Inferior parietal cortex (tissue), 1 donor: Measurements from ENCODE around the gene ZNF841.
"Not testable (repeated sequence)": the region's sequence is repeated elsewhere in the genome, so short reads cannot be mapped to it uniquely, and the experiment has no call there.

ENCODE experiments used
- DNase-seq: peaks from one replicate; pipeline ENCODE4 v3.0.0-alpha.2; 2016; ENCODE audit errors: extremely low spot score

The ZNF841 gene

DNA sequence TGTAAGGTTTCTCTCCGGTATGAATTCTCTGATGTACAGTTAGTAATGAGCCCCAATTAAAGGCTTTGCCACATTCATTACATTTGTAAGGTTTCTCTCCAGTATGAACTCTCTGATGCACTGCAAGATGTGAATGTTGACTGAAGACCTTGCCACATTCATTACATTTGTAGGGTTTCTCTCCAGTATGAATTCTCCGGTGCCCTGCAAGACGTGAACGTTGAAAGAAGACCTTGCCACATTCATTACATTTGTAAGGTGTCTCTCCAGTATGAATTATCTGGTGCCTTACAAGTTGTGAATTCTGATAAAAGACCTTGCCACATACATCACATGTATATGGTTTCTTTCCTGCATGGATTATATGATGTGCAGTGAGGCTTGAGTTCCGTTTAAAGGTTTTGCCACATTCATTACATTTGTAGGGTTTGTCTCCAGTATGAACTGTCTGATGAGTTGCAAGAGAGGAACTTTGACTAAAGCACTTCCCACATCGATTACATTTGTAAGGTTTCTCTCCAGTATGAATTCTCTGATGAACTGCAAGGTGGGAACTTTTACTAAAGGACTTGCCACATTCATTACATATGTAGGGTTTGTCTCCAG lies 29.2 kb downstream of the ZNF841 start:
- DNase-seq = no peak

- DNase-seq = no peak
Measured at GRCh38 chr19:52065399-52065798, 30.2 kb downstream of the ZNF841 start.

DNA sequence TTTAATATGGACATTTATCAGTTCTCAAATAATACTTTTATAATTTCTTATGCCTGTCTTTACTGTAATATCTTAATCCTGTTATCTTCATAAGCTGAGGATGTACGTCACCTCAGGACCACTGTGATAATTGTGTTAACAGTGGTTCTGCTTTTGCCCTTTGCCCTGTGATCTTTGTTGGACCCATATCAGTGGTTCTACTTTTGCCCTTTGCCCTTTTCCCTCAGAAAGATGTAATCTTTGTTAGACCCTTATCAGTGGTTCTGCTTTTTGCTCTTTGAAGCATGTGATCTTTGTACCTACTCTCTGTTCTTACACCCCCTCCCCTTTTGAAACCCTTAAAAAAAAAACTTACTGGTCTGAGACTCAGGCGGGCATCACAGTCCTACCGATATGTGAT lies 39.1 kb downstream of the ZNF841 start:
- not testable (repeated sequence) for DNase-seq

DNA sequence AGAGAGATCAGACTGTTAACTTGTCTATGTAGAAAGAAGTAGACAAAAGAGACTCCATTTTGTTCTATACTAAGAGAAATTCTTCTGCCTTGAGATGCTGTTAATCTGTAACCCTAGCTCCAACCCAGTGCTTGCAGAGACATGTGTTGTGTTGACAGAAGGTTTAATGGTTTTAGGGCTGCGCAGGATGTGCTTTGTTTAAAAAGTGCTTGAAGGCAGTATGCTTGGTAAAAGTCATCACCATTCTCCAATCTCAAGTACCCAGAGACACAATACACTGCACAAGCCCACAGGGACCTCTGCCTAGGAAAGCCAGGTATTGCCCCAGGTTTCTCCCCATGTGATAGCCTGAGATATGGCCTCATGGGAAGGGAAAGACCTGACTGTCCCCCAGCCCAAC lies 43.8 kb downstream of the ZNF841 start:
- DNase-seq = not testable (repeated sequence)

DNA sequence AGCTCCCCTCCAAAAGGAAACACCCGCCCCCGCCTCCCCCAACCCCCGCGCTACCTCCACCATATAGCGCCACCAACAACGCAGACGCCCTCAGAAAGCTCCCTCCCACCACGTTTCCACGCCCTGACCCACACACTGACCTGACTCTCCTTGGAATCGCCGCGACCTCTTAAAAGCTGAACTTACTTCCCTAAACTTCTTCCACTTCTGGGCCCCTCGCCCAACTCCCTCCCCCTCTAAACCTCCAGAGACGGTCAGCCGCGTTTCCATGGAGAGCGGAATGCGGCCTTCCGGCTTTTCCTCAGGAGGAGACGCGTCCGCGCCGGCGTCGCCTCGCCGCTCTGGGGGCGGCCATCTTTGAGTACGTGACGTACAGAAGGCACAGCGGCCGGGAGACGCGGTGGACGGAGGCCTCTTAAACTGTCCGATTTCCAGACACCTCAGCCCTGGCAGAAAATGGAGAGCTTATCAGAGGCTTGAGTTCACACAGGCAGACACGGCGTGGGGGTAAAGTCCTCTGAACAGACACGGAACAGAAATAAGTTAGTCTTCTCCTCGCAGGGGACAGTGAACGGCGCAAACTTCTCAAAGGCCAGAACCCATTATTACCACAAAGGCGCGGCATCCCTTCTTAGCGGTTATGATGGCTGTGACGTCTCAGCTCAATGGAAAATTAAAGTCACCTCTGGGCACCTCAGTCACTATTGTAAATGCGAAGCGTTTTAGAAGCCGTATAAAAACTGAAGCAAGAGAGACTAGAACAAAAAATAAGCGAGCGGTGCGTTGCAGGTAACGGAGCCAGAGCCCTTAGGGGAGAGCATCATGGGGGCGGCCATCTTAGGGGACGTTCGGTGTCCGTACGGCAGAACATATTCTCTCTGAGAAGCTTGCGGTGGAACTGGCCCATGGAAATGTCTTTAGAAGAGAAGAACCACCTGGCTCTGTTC lies 46.7 kb downstream of the ZNF841 start, which contains the start of gene ZNF432:
TSS of gene ZNF432 (minus strand) at position 284 of the 947 bp plus-strand sequence. CDS start 1,970 bp downstream, outside the sequence.
- DNase-seq = peak; percentile 95

DNA sequence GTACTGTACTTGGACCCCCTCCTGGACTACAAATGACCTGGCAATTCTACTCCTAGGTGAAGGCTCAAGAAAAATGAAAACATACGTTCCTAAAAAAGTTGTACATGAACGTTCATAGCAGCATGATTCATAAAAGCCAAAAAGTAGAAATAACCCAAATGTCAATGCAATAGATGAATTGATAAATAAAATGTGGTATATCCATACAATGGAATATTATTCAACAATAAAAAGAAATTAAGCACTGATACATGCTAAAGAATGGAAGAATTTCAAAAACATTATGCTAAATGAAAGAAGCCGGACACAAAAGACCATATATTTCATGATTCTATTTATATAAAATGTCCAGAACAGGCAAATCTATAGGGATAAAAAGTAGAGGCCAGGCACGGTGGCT lies 56.4 kb downstream of the ZNF841 start:
- no peak for DNase-seq

DNA sequence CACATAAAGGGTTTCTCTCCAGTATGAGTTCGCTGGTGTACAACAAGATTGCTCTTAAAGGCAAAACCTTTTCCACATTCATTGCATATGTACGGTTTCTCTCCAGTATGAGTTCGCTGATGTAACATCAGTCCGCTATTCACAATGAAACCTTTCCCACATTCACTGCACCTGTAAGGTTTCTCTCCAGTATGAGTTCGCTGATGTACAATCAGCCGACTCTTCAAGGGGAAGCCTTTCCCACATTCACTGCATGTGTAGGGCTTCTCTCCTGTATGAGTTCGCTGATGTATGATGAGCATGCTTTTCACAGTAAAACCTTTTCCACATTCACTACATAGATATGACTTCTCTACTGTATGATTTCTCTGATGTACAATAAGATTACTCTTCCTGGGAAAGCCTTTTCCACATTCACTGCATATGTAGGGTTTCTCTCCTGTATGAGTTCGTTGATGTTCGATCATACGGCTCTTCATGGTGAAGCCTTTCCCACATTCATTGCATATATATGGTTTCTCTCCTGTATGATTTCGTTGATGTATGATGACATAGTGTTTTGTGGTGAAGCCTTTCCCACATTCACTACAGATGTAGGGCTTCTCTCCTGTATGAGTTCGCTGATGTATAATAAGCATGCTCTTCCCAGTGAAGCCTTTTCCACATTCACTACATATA lies 61.4 kb downstream of the ZNF841 start:
- no peak for DNase-seq

DNA sequence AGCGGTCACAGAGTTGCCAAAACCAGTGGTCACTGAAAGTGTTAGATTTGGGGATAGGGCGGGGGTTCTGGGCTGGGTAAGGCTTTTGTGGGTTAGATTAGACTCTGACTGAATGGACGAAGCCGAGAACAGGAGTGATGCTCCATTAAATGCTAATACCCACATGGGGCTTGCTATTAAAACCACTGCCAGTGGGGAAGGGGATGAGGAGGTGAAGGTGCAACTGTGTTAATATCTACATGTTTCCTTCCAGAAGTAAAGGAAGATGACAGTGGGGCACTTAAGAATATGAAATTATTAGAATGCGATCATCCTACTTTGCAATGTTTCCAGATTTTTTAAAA lies 66.8 kb downstream of the ZNF841 start:
- DNase-seq = no peak

GRCh38 chr19:52028027-52028779 lies 67.4 kb downstream of the ZNF841 start, which contains the start of gene ZNF614:
TSS of gene ZNF614 (minus strand) at chr19:52028379. CDS start at chr19:52025745, 2,634 bp downstream.
- peak; percentile 88 for DNase-seq

GRCh38 chr19:52026255-52026990 lies 69.1 kb downstream of the ZNF841 start:
- not testable (repeated sequence) for DNase-seq

- not testable (repeated sequence) for DNase-seq
Measured at GRCh38 chr19:52024478-52024877, 71.1 kb downstream of the ZNF841 start.

- no peak for DNase-seq
Measured at GRCh38 chr19:52022193-52022592, 73.4 kb downstream of the ZNF841 start.

- DNase-seq = no peak
Measured at GRCh38 chr19:52020506-52020905, 75.1 kb downstream of the ZNF841 start.
